ENCODE measurements around the gene GRM8.
"Not testable (repeated sequence)": the region's sequence is repeated elsewhere in the genome, so short reads cannot be mapped to it uniquely, and the experiment has no call there.

Gene GRM8

DNA sequence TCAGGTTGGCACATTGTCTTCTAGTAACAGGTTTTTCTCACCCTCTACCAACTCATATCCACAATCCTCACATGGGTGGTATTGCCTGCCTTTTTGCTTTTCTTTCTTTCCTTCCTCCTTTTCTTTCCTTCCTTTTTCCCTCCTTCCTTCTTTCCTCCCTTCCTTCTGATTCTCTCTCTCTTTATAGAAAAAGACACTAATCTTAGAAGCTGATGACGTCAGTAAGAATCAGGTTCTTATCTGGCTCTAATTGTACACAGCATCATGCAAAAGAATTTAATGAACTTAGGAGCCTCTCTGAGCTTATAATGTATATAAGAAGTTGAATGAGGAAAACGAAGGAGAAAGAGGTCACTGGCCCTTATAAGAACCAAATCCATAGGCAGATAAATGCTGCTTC, 328.3 kb downstream of the GRM8 start:
- DNase-seq (ENCODE audit: low read depth in 3 of 3) = no peak

DNA sequence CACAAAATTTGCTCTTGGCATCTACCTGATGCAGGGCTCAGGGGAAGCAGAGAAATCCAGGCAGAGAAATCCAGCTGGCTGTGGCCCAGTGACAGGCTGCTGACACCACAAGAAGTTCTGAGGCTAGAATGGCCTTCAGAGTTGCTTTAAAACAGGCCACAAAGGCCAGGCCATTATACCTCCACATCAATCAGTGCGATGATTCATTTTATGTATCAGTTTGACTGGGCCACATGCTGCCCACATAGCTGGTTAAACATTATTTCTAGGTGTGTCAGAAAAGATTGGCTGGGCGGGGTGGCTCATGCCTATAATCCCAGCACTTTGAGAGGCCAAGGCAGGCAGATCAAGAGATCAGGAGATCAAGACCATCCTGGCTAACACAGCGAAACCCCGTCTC, 341.1 kb downstream of the GRM8 start:
- not testable (repeated sequence) for DNase-seq (ENCODE audit: low read depth in 3 of 3)

DNA sequence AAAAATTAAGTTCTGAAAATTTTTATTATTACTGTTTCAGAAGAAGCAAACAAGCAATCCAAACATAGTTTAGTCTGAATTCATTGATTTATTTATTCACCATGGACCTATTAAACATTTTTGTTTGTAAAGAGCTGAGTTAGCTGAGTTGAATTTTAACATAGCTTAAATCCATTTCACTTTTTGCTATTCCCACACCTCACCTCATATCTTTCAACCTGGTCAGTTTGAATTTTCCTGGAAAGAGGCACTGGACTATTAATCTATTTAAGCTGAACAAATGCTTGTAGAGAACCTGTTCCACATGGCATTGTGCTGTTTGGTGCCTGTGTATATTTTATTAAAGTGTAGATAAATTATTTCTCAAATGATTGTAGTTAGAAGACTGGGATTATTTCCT, 344.2 kb downstream of the GRM8 start:
- not testable (repeated sequence) for DNase-seq (ENCODE audit: low read depth in 3 of 3)

GRCh38 chr7:126907657-126908056, 345.1 kb downstream of the GRM8 start:
- DNase-seq (ENCODE audit: low read depth in 3 of 3) = not testable (repeated sequence)

DNA sequence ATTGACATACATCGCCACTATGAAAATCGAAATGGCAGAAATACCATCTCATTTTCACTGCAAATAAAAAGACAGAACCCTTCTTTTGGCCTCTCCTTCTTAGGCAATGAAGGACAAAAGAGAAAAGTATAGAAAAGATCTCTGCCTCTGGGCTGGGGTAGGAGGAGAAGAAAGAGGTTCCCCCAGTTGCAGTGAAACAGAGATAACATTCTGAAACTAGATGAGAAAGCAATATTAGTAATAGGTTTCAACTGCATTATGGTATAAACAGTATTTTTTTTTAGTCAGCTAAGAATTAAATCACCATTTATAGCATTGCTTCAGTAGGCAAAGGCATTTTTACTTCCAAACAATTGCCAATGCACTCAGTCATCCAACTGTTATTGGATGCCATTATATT, 347.5 kb downstream of the GRM8 start:
- not testable (repeated sequence) for DNase-seq (ENCODE audit: low read depth in 3 of 3)

DNA sequence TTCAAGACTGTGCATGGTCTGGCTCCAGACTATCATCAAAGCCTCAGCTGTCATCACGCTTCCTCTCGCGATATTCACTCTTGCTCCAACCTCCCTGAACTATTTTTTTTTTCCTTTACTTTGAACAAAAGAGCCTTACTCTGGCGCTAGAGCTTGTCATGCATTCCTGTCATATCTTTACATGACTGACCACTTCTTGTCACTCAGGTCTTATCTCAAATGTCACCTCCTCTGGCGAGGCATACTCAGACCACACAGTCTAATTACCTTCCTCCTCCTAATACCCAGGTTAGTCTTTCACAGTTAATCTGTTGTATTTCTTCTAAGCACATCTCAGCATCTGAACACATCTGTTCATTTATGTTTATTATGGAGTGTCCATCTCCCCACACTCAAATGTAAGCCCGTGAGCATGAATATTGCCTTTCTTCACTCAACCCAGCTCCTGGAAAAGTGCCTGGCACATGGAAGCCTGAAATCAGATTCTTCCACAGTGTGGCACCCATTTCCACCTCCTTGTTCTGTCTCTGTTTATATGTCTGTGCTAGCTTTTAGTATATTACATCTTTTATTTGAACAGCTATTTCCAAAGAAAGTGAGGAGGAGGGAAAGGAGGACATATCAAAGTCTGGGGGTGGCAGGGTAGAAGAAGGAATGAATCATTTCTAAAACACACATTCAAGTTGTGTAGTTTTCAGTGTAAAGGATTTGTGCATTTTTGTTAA, 351.5 kb downstream of the GRM8 start:
- DNase-seq (ENCODE audit: low read depth in 3 of 3) = not testable (repeated sequence)

- not testable (repeated sequence) for DNase-seq (ENCODE audit: low read depth in 3 of 3)
These were observed 364.8 kb downstream of the GRM8 start for GRCh38 chr7:126887980-126888379.

DNA sequence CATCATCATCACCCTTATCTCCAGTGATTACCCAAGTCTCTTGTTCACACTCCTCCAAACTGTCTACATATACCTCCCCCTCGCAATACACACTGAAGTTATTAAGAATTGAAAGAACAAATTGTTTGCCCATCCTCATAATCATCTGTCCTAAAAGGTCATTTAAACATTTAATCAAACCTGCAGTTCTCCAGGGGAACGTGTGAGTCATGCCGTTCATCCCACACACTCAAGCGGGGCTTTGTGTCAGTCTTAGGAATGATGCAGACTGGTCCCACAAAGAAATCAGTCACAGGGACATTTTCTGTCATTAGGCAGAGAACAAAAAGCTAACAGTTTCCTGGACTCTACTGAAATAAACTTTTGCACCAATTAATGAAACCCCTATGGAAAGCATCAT, 365.2 kb downstream of the GRM8 start:
- not testable (repeated sequence) for DNase-seq (ENCODE audit: low read depth in 3 of 3)

- not testable (repeated sequence) for DNase-seq (ENCODE audit: low read depth in 3 of 3)
These were observed 370.0 kb downstream of the GRM8 start for GRCh38 chr7:126882730-126883129.

DNA sequence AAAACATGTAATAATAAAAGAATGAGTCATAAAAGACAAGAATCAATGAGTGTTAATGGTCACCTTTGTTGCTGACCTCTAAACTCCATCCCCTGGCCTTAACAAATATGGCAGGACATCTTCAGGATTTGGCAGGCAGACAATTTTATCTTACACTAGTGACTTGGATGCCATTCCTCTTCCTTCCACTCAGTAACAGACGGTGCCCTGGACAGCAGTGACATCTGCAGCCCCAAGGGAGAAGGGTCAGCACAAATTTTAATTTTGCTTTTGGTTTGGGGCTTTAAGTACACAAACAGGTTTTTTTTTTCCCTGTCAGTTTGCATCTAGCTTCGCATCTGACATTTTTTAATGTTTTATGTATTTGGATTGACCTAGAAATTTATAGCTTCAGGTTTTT, 370.8 kb downstream of the GRM8 start:
- not testable (repeated sequence) for DNase-seq (ENCODE audit: low read depth in 3 of 3)

DNA sequence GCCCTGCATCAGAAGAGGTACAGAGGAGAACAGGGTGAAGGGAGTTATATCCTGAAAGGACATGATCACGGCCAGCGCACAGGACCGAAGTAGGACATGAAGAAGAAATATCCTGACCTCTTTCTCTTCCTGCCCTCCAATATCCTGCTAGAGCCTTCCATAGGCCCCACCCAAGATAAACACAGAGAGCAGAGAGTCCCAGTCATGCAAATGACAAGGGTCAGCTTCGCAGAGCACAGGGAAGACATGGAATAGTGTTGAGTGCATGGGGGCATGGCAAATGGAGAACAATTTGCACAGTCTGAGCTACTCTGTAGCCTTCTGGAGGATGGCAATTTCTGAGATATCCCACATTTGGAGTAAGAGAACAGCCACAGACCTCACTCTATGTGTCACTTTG, 371.4 kb downstream of the GRM8 start:
- no peak for DNase-seq (ENCODE audit: low read depth in 3 of 3)

DNA sequence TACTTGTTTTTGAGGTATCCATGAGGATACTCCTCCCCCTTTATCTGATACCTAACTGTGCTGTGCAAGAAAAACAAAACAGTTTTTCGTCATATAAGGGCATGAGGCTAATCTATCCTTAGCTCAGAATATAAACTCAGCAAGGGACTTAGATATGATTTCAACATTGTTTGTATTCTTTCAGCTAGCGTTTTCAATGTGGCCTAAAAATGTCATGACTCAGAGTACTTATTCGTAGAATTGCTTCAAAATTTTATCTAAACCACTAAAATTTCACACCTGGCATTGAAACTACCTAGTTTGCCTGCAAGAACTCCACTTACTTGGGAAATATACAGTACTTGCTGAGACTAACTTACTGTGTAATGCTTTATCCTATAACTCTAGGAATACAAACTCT, 376.2 kb downstream of the GRM8 start:
- not testable (repeated sequence) for DNase-seq (ENCODE audit: low read depth in 3 of 3)

DNA sequence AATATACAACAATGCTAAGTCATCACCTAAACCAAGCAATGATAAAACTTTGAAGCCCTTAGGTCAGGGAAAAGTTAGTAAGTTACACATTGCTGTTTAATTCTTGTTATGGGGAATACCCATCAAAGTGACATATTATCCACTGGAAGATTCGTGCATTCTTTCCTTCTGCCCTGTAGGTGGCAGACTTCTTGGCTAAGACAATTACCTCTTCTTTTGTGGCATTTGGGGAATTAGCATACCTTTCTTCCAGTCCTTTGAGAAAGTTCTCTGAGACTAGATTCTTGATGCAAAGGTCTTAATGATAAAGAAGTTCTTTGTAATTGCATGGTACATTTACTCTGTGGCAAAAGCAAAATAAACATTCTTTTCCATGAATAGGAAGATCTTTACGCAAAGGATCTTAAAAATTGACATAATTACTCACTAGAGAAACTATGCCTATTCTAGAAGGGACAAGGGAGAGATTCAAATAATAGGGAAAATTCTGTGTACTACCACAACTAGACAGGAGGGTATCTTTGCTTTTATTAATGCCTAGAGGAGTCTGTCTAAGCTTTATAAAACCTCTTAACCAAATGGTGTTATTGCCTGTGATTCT, 395.9 kb downstream of the GRM8 start:
- no peak for DNase-seq (ENCODE audit: low read depth in 3 of 3)

- no peak for DNase-seq (ENCODE audit: low read depth in 3 of 3)
These were observed 407.4 kb downstream of the GRM8 start for GRCh38 chr7:126845331-126845730.

DNA sequence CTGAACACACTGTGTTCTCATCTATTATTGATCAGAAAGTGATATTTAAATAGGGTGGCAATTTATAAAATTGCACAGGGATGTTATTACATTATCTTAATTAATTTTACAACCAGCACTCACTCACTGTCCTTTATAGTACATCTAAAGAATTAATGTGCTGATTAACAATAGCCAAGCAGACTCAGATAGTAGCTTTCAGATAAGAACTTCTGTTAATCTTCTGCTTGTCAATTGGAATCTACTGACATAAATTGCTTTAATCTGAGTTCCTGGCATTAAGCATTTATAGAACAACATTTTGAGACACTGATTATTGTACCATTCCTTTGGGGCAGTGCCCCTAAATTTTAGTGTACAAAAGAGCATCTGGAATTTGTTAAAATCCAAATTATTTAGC, 408.9 kb downstream of the GRM8 start:
- DNase-seq (ENCODE audit: low read depth in 3 of 3) = no peak

DNA sequence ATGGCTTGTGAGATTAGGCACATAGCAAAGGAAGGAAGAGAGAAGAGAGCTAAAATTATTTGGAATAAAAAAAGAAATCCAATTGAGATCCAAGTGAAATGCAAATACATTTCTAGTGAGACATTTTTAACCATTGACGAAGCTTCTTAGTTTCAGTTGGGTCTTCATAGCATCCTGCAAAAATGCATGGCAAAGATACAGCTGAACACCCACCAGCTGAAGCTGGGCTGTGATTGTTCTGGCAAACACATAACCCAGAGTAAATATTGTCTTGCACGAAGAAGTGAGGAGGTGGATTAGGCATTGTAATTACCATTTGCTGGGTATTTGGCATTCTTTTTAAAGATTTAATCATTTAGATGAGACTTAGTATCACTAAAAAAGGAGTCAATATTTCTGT, 409.4 kb downstream of the GRM8 start:
- DNase-seq (ENCODE audit: low read depth in 3 of 3) = no peak

DNA sequence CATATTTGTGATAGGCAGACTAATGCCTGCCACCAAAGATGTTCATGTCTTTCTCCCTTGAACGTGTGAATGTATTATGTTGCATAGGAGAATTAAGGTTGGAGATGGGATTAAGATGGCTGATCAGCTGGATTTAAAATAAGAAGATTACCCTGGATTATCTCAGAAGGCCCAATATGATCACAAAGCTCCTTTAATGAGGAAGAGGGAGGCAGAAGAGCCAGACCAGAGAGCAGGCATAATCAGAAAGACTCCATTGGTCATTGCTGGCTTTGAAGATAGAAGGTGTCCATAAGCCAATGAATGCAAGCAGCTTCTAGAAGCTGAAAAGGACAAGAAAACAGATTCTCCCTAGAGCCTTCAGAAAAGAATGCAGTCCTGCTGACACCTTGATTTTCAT, 410.3 kb downstream of the GRM8 start:
- no peak for DNase-seq (ENCODE audit: low read depth in 3 of 3)

DNA sequence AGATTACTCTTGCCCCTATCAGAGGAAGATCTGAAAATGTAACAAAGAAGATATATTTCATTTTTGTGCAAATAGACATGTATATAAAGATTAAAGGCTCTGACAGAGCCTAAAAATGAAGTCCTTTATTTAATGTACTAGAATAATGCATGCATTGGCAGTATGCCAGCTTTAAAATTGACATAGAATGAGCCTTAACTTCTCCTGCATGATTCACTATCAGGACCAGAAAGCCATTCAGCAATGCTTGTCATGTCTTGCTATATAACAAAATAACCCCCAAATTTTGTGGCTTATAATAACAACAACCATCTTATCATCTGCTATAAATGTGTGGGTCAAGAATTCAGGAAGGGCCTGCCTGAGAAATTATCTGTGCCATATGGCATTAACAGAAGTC, 411.9 kb downstream of the GRM8 start:
- no peak for DNase-seq (ENCODE audit: low read depth in 3 of 3)

- no peak for DNase-seq (ENCODE audit: low read depth in 3 of 3)
These were observed 413.1 kb downstream of the GRM8 start for GRCh38 chr7:126839624-126840023.

GRCh38 chr7:126838194-126838593, 414.5 kb downstream of the GRM8 start:
- no peak for DNase-seq (ENCODE audit: low read depth in 3 of 3)

GRCh38 chr7:126831241-126831640, 421.5 kb downstream of the GRM8 start:
- not testable (repeated sequence) for DNase-seq (ENCODE audit: low read depth in 3 of 3)

DNA sequence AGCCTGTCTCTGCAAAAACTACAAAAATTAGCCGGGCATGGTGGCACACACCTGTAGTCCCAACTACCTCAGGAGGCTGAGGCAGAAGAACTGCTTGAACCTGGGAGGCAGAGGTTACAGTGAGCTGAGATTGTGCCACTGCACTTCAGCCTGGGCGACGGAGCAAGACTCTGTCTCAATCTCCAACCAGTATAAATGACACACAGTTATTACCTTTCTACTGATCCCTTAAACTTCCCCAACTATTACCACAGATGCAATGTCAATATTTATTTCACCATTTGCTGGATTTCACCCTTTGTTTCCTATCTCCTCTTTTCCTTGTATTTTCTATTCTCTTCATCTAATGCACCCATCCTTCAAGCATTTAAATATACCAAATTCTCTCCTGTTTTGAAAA, 431.8 kb downstream of the GRM8 start:
- no peak for DNase-seq (ENCODE audit: low read depth in 3 of 3)

DNA sequence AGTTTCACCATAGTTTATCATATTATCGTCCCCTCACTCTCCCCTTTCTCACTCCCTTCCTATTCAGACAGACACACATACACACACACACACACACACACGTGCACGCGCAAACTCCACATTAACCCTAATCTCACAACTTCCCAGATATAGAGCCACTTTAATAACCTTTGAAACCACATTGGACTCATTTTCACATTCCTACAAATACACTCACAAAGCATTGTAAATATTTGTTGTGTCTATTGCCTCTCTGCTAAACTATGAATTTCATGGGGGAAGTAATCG, 433.6 kb downstream of the GRM8 start:
- no peak for DNase-seq (ENCODE audit: low read depth in 3 of 3)
